HCT116 (cell line): ENCODE results near the gene DCAF6. TPM values are rescaled to one million over a fixed set of nuclear protein-coding genes. Genes with fewer than 3 reads are reported as not detected.

Experiments used
- ATAC-seq: fragments of 200-7000 bp; cut with Tn5 transposase; 2 replicates; pipeline ENCODE4 v1.9.1; 2020; ENCODE audit warnings: mild to moderate bottlenecking, moderate library complexity
- BruUV-seq: library from RNA; stranded (reverse); fragments of 400-500 nt; replicated peaks from 2 replicates; lab custom pipeline; 2021; lab: Mats Ljungman, UMichigan
- CTCF ChIA-PET: fragments of 300-600 bp; sonication (Branson Sonifier 250); formaldehyde crosslinking; loops from one replicate; lab custom pipeline; 2021; ENCODE audit warnings: antibody characterized with exemption; lab: Charles Lee
- POLR2A ChIA-PET: fragments of 300-600, 350-600 bp; sonication (Branson Sonifier 250); formaldehyde crosslinking; loops from one replicate; lab custom pipeline; 2021; ENCODE audit warnings: antibody characterized with exemption; lab: Charles Lee
- RAD21 ChIA-PET, 2 experiments: fragments of 300-600 bp; sonication (Branson Sonifier 250); formaldehyde crosslinking; loops; one replicate each; lab custom pipeline; 2023; ENCODE audit warnings: low total read pairs in 2 of 2; ENCODE audit not compliant: uncharacterized antibody in 2 of 2, unreplicated experiment in 2 of 2, low non-redundant PET in 1 of 2; lab: Charles Lee
- DNase-seq: peaks from one replicate; pipeline ENCODE4 v3.0.0-alpha.2; 2010; ENCODE audit warnings: low read depth, low spot score
- H2AFZ ChIP-seq: fragments of 200-600 bp; shearing (Covaris generic), sonication (generic); 2 replicates; pipeline ENCODE4 v1.6.1; 2017; ENCODE audit warnings: low read depth, mixed run types, mixed read lengths, antibody characterized with exemption, low read length; ENCODE audit not compliant: poor library complexity, severe bottlenecking
- H3K27ac ChIP-seq: 2 replicates; pipeline ENCODE4 v1.5.1; 2012; ENCODE audit warnings: low read depth, low read length
- H3K27me3 ChIP-seq: fragments of 200-600 bp; sonication (generic); 2 replicates; pipeline ENCODE4 v1.6.1; 2016; ENCODE audit warnings: mixed run types, low read length, mixed read lengths; ENCODE audit not compliant: insufficient read depth
- H3K36me3 ChIP-seq, 2 experiments: fragments of 200-500 bp in 1 of 2; fragments of 200-600 bp in 1 of 2; sonication (Bioruptor generic) in 1 of 2; sonication (generic) in 1 of 2; 2 replicates each; pipeline versions ENCODE4 v1.5.1 to v1.6.1; 2014 to 2016; ENCODE audit warnings: low read length in 2 of 2, inconsistent platforms in 1 of 2, mixed read lengths in 1 of 2, mixed run types in 1 of 2; ENCODE audit not compliant: insufficient read depth in 2 of 2, control insufficient read depth in 1 of 2
- H3K4me1 ChIP-seq, 2 experiments: fragments of 200-600 bp in 1 of 2; sonication (generic) in 1 of 2; 2 replicates each; pipeline versions ENCODE4 v1.5.1 to v1.6.1; 2012 to 2017; ENCODE audit warnings: low read length in 2 of 2, inconsistent platforms in 1 of 2, mild to moderate bottlenecking in 1 of 2, mixed read lengths in 1 of 2, mixed run types in 1 of 2, moderate library complexity in 1 of 2; ENCODE audit not compliant: insufficient read depth in 2 of 2, control insufficient read depth in 1 of 2
- H3K4me2 ChIP-seq: fragments of 200-600 bp; sonication (generic); 2 replicates; pipeline ENCODE4 v1.6.1; 2017; ENCODE audit warnings: mixed run types, low read length, mixed read lengths
- H3K4me3 ChIP-seq, 2 experiments: fragments of 200-600 bp in 1 of 2; sonication (generic) in 1 of 2; replicated peaks in 1 of 2; 2 replicates each; pipeline ENCODE4 v1.5.1; 2011 to 2016; ENCODE audit warnings: low read length in 2 of 2, control low read depth in 1 of 2, low read depth in 1 of 2, mild to moderate bottlenecking in 1 of 2, mixed read lengths in 1 of 2, mixed run types in 1 of 2
- H3K79me2 ChIP-seq: fragments of 200-600 bp; sonication (generic); 2 replicates; pipeline ENCODE4 v1.6.1; 2017; ENCODE audit warnings: mild to moderate bottlenecking, mixed run types, low read length, moderate library complexity, mixed read lengths; ENCODE audit not compliant: insufficient read depth
- H3K9ac ChIP-seq: fragments of 200-600 bp; sonication (generic); 2 replicates; pipeline ENCODE4 v1.6.1; 2016; ENCODE audit warnings: low read length, mixed read lengths
- H3K9me2 ChIP-seq: fragments of 200-600 bp; sonication (generic), shearing (Covaris generic); 2 replicates; pipeline ENCODE4 v1.6.1; 2017; ENCODE audit warnings: mixed run types, mild to moderate bottlenecking, moderate library complexity; ENCODE audit not compliant: insufficient read depth
- H3K9me3 ChIP-seq, 2 experiments: fragments of 200-500 bp in 1 of 2; fragments of 200-600 bp in 1 of 2; sonication (Bioruptor generic) in 1 of 2; sonication (generic) in 1 of 2; 2 replicates each; pipeline ENCODE4 v1.6.1; 2014 to 2017; ENCODE audit warnings: low read length in 2 of 2, mixed read lengths in 2 of 2, inconsistent platforms in 1 of 2, low read depth in 1 of 2, mild to moderate bottlenecking in 1 of 2, mixed run types in 1 of 2, moderate library complexity in 1 of 2; ENCODE audit not compliant: control insufficient read depth in 1 of 2, insufficient read depth in 1 of 2
- H4K20me1 ChIP-seq: fragments of 200-600 bp; sonication (generic), shearing (Covaris generic); 2 replicates; pipeline ENCODE4 v1.6.1; 2017; ENCODE audit warnings: mixed run types, mild to moderate bottlenecking, moderate library complexity; ENCODE audit not compliant: insufficient read depth
- ATF3 ChIP-seq: IDR thresholded peaks from 2 replicates; pipeline ENCODE4 v1.6.1; 2012
- CBX3 ChIP-seq: IDR thresholded peaks from 2 replicates; pipeline ENCODE4 v1.6.1; 2012; ENCODE audit warnings: low read depth
- CEBPB ChIP-seq: IDR thresholded peaks from 2 replicates; pipeline ENCODE4 v1.6.1; 2012; ENCODE audit warnings: low read depth
- CTCF ChIP-seq, 3 experiments: fragments of 200-600 bp in 1 of 3; sonication (generic) in 1 of 3; IDR thresholded peaks in 2 of 3; conservative IDR thresholded peaks in 1 of 3; 2 replicates each; pipeline ENCODE4 v1.5.1; 2012 to 2017; ENCODE audit warnings: low read depth in 2 of 3, low read length in 2 of 3, antibody characterized with exemption in 1 of 3, borderline replicate concordance in 1 of 3, control low read depth in 1 of 3, mild to moderate bottlenecking in 1 of 3, mixed read lengths in 1 of 3, mixed run types in 1 of 3, moderate library complexity in 1 of 3; ENCODE audit not compliant: insufficient read depth in 1 of 3
- EGR1 ChIP-seq: IDR thresholded peaks from 2 replicates; pipeline ENCODE4 v1.6.1; 2012; ENCODE audit warnings: low read depth
- ELF1 ChIP-seq: IDR thresholded peaks from 2 replicates; pipeline ENCODE4 v1.6.1; 2012; ENCODE audit warnings: low read depth, borderline replicate concordance
- EZH2 ChIP-seq: fragments of 200-600 bp; sonication (generic); IDR thresholded peaks from 2 replicates; pipeline ENCODE4 v1.6.1; 2017; ENCODE audit warnings: antibody characterized with exemption, mixed run types
- EZH2phosphoT487 ChIP-seq: fragments of 200-600 bp; IDR thresholded peaks from 2 replicates; pipeline ENCODE4 v1.6.1; 2018; ENCODE audit warnings: antibody characterized with exemption, borderline replicate concordance
- FOSL1 ChIP-seq: IDR thresholded peaks from 2 replicates; pipeline ENCODE4 v1.6.1; 2012; ENCODE audit warnings: low read depth
- JUND ChIP-seq: IDR thresholded peaks from 2 replicates; pipeline ENCODE4 v1.6.1; 2012
- MAX ChIP-seq: IDR thresholded peaks from 2 replicates; pipeline ENCODE4 v1.6.1; 2012
- POLR2A ChIP-seq: IDR thresholded peaks from 2 replicates; pipeline ENCODE4 v1.7.0; 2011; ENCODE audit warnings: borderline replicate concordance; ENCODE audit not compliant: insufficient read depth, insufficient read length; ENCODE audit errors: extremely low read depth
- RAD21 ChIP-seq: IDR thresholded peaks from 2 replicates; pipeline ENCODE4 v1.6.1; 2012; ENCODE audit warnings: low read depth, mild to moderate bottlenecking
- REST ChIP-seq: IDR thresholded peaks from 2 replicates; pipeline ENCODE4 v1.6.1; 2012; ENCODE audit warnings: low read depth
- SRF ChIP-seq: IDR thresholded peaks from 2 replicates; pipeline ENCODE4 v1.6.1; 2012; ENCODE audit warnings: low read depth
- YY1 ChIP-seq: IDR thresholded peaks from 2 replicates; pipeline ENCODE4 v1.6.1; 2011; ENCODE audit warnings: low read length, low read depth, moderate library complexity, mild to moderate bottlenecking; ENCODE audit not compliant: insufficient replicate concordance; ENCODE audit errors: extremely low read depth
- ZBTB33 ChIP-seq: IDR thresholded peaks from 2 replicates; pipeline ENCODE4 v1.6.1; 2011; ENCODE audit warnings: mild to moderate bottlenecking, low read length, moderate library complexity; ENCODE audit not compliant: insufficient replicate concordance; ENCODE audit errors: extremely low read depth
- ZFX ChIP-seq: fragments of 450-650 bp; IDR thresholded peaks from 2 replicates; pipeline ENCODE4 v1.6.1; 2017
- ZNF274 ChIP-seq: fragments of 200-500 bp; sonication (Bioruptor generic); IDR thresholded peaks from 2 replicates; pipeline ENCODE4 v1.6.1; 2014; ENCODE audit warnings: mild to moderate bottlenecking, low read depth, low read length, inconsistent platforms
- intact Hi-C: fragments of 100-400 bp; cut with micrococcal nuclease; formaldehyde crosslinking; loops from 2 replicates; pipeline ENCODE4 v1.10.0; 2022
- total RNA-seq: library from RNA; stranded (reverse); gene quantifications from one replicate; pipeline ENCODE4 v1.2.1, GENCODE V29; 2021; ENCODE audit not compliant: unreplicated experiment

Gene DCAF6
- total RNA-seq, 1 experiment from 2014 or later, result 34.2 TPM

- Histone ChIP-seq H3K27ac (no peak overlapping the region), H3K9ac (no peak overlapping the region), H3K79me2 (peaks cover 7% of the 10 kb centered on the region; the same call in 1 of the 2 replicates), H3K27me3 (no peaks in the 10 kb centered on the region), H3K4me1 (no peaks in the 10 kb centered on the region), H3K4me3 (no peak overlapping the region), H2AFZ (no peak overlapping the region), H3K9me2 (no peaks in the 10 kb centered on the region), H3K36me3 (no peaks in the 10 kb centered on the region), H4K20me1 (no peaks in the 10 kb centered on the region), H3K9me3 (no peaks in the 10 kb centered on the region), H3K4me2 (no peak overlapping the region)
- POLR2A ChIA-PET, result no interaction called here
- no peak for ATAC-seq
- no TSS peak for BruUV-seq
- CTCF ChIA-PET, result no interaction called here
- no peak for TF ChIP-seq ATF3
- TF ChIP-seq MAX, result no peak
- TF ChIP-seq EZH2, result no peak
- TF ChIP-seq ELF1, result no peak
- TF ChIP-seq RAD21, result no peak
- no peak for TF ChIP-seq REST
- TF ChIP-seq CEBPB, result no peak
- TF ChIP-seq YY1, result no peak
- no peak for TF ChIP-seq ZNF274
- TF ChIP-seq SRF, result no peak
- TF ChIP-seq ZFX, result no peak
- no peak for TF ChIP-seq EGR1
- no peak for TF ChIP-seq CBX3
- TF ChIP-seq CTCF (IDR thresholded peaks at IDR 0.05 in 2 of 3, conservative IDR thresholded peaks at IDR 0.05 in 1 of 3; ENCODE audit: borderline replicate concordance in 1 of 3, insufficient read depth in 1 of 3, low read depth in 2 of 3, low read length in 2 of 3), result no peak
- no peak for TF ChIP-seq FOSL1
- no peak for TF ChIP-seq JUND
- no peak for TF ChIP-seq ZBTB33
- no peak for TF ChIP-seq EZH2phosphoT487
- TF ChIP-seq POLR2A, result no peak
- no peak for DNase-seq
- intact Hi-C loops, result no loop called here
- RAD21 ChIA-PET, result interaction anchor here in 1 of 2 experiments (0.7 kb wide), 1 partner anchor 115 kb away, joined by 3 read pairs; no protein-coding TSS in a partner anchor
Measured at GRCh38 chr1:167928457-167928852, 8.0 kb upstream of the DCAF6 start.
